Brain microvascular endothelial cell (primary cell): ENCODE data around the gene NAAA.
"Not testable (repeated sequence)": the region's sequence is repeated elsewhere in the genome, so short reads cannot be mapped to it uniquely, and the experiment has no call there.

Experiments
- DNase-seq: peaks from one replicate; pipeline ENCODE4 v3.0.0-alpha.2; 2020
- H3K27ac ChIP-seq: fragments of 250-450 bp; sonication (Bioruptor Pico); 2 replicates; pipeline ENCODE4 v1.5.1; 2020; ENCODE audit warnings: mild to moderate bottlenecking, moderate library complexity
- H3K27me3 ChIP-seq: fragments of 250-450 bp; sonication (Bioruptor Pico); replicated peaks from 2 replicates; pipeline ENCODE4 v1.5.1; 2020; ENCODE audit warnings: mild to moderate bottlenecking
- H3K36me3 ChIP-seq: fragments of 250-450 bp; sonication (Bioruptor Pico); replicated peaks from 2 replicates; pipeline ENCODE4 v1.5.1; 2020; ENCODE audit warnings: mild to moderate bottlenecking
- H3K4me3 ChIP-seq: 2 replicates; pipeline ENCODE4 v1.5.1; 2011; ENCODE audit warnings: low read depth, mild to moderate bottlenecking, control low read depth, low read length, moderate library complexity
- in situ Hi-C: cut with HindIII; loops from 2 replicates; pipeline ENCODE4 v1.10.0; 2017; ENCODE audit warnings: low sequenced_read_pairs, low pct_ligation_motif_present
- TF ChIP-seq, protein P1 (sequence below): IDR thresholded peaks from 2 replicates; pipeline ENCODE4 v1.5.1; 2011; ENCODE audit warnings: low read depth, mild to moderate bottlenecking, moderate library complexity, low read length, control low read depth, inconsistent platforms; ENCODE audit errors: missing control alignments

NAAA gene

GRCh38 chr4:75912968-75913367, 27.8 kb downstream of the NAAA start:
- Histone ChIP-seq H3K27me3 (no peaks in the 10 kb centered on the region), H3K36me3 (no peaks in the 10 kb centered on the region), H3K4me3 (no peak overlapping the region), H3K27ac (no peak overlapping the region)
- in situ Hi-C loops = no loop called here
- no peak for DNase-seq
- TF ChIP-seq, protein P1, sequence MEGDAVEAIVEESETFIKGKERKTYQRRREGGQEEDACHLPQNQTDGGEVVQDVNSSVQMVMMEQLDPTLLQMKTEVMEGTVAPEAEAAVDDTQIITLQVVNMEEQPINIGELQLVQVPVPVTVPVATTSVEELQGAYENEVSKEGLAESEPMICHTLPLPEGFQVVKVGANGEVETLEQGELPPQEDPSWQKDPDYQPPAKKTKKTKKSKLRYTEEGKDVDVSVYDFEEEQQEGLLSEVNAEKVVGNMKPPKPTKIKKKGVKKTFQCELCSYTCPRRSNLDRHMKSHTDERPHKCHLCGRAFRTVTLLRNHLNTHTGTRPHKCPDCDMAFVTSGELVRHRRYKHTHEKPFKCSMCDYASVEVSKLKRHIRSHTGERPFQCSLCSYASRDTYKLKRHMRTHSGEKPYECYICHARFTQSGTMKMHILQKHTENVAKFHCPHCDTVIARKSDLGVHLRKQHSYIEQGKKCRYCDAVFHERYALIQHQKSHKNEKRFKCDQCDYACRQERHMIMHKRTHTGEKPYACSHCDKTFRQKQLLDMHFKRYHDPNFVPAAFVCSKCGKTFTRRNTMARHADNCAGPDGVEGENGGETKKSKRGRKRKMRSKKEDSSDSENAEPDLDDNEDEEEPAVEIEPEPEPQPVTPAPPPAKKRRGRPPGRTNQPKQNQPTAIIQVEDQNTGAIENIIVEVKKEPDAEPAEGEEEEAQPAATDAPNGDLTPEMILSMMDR = no peak

DNA sequence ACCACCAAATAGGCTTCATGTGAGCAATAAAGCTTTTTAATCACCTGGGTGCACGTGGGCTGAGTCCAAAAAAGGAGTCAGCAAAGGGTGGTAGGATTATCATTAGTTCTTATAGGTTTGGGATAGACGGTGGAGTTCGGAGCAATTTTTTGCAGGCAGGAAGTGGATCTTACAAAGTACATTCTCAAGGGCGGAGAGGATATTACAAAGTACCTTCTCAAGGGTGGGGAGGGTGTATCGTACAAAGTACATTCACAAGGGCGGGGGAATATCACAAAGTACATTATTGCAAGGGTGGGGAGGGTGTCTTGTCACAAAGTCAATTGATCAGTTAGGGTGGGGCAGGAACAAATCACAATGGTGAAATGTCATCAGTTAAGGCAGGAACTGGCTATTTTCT, 30.0 kb downstream of the NAAA start:
- H3K4me3 ChIP-seq, DNase-seq, H3K36me3 ChIP-seq, H3K27ac ChIP-seq, H3K27me3 ChIP-seq, in situ Hi-C loops: not testable (repeated sequence)

- TF ChIP-seq, protein P1 = no peak
- Histone ChIP-seq H3K27me3 (no peaks in the 10 kb centered on the region), H3K36me3 (no peaks in the 10 kb centered on the region), H3K4me3 (no peak overlapping the region), H3K27ac (no peak overlapping the region)
- no peak for DNase-seq
- in situ Hi-C loops = no loop called here
Measured at GRCh38 chr4:75909405-75909804, 31.4 kb downstream of the NAAA start.

- in situ Hi-C loops = no loop called here
- no peak overlapping the region for H3K27ac ChIP-seq
- H3K4me3 ChIP-seq = no peak overlapping the region
- no peaks in the 10 kb centered on the region for H3K36me3 ChIP-seq
- TF ChIP-seq, protein P1 = no peak
- no peaks in the 10 kb centered on the region for H3K27me3 ChIP-seq
- no peak for DNase-seq
Measured at GRCh38 chr4:75908555-75908954, 32.3 kb downstream of the NAAA start.

- TF ChIP-seq, protein P1 = no peak
- no peaks in the 10 kb centered on the region for H3K36me3 ChIP-seq
- no peak overlapping the region for H3K27ac ChIP-seq
- no peak overlapping the region for H3K4me3 ChIP-seq
- no peaks in the 10 kb centered on the region for H3K27me3 ChIP-seq
- DNase-seq = no peak
- in situ Hi-C loops = no loop called here
Measured at GRCh38 chr4:75907966-75908365, 32.8 kb downstream of the NAAA start.

- no peaks in the 10 kb centered on the region for H3K27me3 ChIP-seq
- no peak overlapping the region for H3K4me3 ChIP-seq
- TF ChIP-seq, protein P1 = no peak
- no peaks in the 10 kb centered on the region for H3K36me3 ChIP-seq
- no peak for DNase-seq
- H3K27ac ChIP-seq = no peak overlapping the region
- in situ Hi-C loops = no loop called here
Measured at GRCh38 chr4:75904076-75904475, 36.7 kb downstream of the NAAA start.
